ENCODE data around the gene INTS4.
"Not testable (repeated sequence)": the region's sequence is repeated elsewhere in the genome, so short reads cannot be mapped to it uniquely, and the experiment has no call there.

The INTS4 gene

GRCh38 chr11:78019808-78020207 is 25.3 kb upstream of the INTS4 start:
- H3K27ac ChIP-seq: no peak overlapping the region
- H3K4me1 ChIP-seq: peaks cover 3% of the 10 kb centered on the region
- no peaks in the 10 kb centered on the region for H3K9me3 ChIP-seq (ENCODE audit: control insufficient read depth, low read length)
- H3K27me3 ChIP-seq (ENCODE audit: control insufficient read depth, insufficient read depth, low read length): no peaks in the 10 kb centered on the region
- no peak overlapping the region for H3K4me2 ChIP-seq (ENCODE audit: low read length)
- no peak overlapping the region for H3K9ac ChIP-seq
- H2AFZ ChIP-seq: no peak overlapping the region
- TF ChIP-seq CTCF (IDR thresholded peaks at IDR 0.05): no peak
- no peak overlapping the region for H3K4me3 ChIP-seq (ENCODE audit: low read depth, low read length)
- H3K36me3 ChIP-seq (ENCODE audit: control insufficient read depth, insufficient read depth, low read length): no peaks in the 10 kb centered on the region
- H3K79me2 ChIP-seq: no peaks in the 10 kb centered on the region

DNA sequence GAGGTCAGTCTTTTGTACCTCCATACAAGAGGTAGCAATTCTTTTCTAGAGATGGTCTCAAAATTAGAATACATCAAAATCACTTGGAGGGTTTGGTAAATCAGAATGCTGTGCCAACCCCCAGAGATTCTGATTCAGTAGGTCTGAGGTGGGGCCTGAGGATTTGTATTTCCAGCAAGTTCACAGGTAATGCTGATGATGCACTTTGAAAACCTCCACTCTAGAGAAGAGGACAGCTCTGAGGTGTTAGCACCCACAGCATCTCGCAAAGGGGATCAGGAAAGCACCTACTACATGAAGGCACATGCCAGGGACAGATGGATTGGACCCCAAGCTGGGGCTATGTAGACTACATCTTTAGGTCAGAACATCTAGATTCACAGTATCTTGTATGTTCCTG is 21.4 kb upstream of the INTS4 start:
- H3K4me3 ChIP-seq (ENCODE audit: low read depth, low read length): no peak overlapping the region
- no peaks in the 10 kb centered on the region for H3K36me3 ChIP-seq (ENCODE audit: control insufficient read depth, insufficient read depth, low read length)

DNA sequence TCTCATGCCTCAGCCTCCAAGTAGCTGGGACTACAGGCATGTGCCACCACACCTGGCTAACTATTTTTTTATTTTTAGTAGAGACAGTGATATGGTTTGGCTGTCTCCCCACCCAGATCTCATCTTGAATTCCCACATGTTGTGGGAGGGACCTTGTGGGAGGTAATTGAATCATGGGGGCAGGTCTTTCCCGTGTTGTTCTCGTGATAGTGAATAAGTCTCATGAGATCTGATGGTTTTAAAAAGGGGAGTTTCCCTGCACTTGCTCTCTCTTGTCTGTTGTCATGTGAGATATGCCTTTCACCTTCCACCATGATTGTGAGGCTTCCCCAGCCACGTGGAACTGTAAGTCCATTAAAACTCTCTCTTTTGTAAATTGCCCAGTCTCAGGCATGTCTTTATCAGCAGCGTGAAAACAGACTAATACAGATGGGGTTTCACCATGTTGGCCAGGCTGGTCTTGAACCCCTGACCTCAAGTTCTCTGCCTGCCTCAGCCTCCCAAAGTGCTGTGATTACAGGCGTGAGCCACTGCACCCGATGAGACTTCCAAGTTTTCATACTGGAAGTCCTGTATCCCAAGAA is 20.6 kb upstream of the INTS4 start:
- not testable (repeated sequence) for H3K4me1 ChIP-seq; H3K4me3 ChIP-seq (ENCODE audit: low read depth, low read length); H3K79me2 ChIP-seq; H3K9ac ChIP-seq; H3K27ac ChIP-seq; H3K36me3 ChIP-seq (ENCODE audit: control insufficient read depth, insufficient read depth, low read length); H3K9me3 ChIP-seq (ENCODE audit: control insufficient read depth, low read length); H2AFZ ChIP-seq; H3K27me3 ChIP-seq (ENCODE audit: control insufficient read depth, insufficient read depth, low read length); H3K4me2 ChIP-seq (ENCODE audit: low read length)

More for the DNA sequence above, 21.4 kb upstream of the INTS4 start:
- Histone ChIP-seq H3K4me1 (no peaks in the 10 kb centered on the region), H3K9ac (no peak overlapping the region), H3K27ac (no peak overlapping the region), H3K4me2 (ENCODE audit: low read length) (no peak overlapping the region), H2AFZ (no peak overlapping the region), H3K79me2 (no peaks in the 10 kb centered on the region), H3K9me3 (ENCODE audit: control insufficient read depth, low read length) (no peaks in the 10 kb centered on the region), H3K27me3 (ENCODE audit: control insufficient read depth, insufficient read depth, low read length) (no peaks in the 10 kb centered on the region)
- TF ChIP-seq CTCF (IDR thresholded peaks at IDR 0.05): no peak

DNA sequence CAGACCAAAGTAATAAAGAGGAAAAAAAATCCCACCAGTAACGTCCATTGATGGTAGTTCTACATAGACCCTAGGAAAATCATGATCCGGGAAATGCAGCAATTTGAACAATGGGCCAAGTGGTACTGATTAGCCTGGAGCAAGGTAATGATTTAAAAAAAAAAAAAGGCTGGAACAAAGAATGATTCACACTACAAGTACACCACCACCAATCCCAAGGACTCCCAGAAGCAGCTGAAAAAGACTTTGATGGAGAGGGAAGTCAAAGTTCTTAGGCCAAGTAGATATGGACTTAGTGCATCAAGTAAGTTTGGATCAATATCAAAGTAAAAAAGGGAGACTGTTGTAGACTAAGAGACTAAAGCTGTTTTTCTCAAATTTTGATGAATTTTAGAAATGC is 16.8 kb upstream of the INTS4 start:
- no peak overlapping the region for H3K4me3 ChIP-seq (ENCODE audit: low read depth, low read length)
- H3K9me3 ChIP-seq (ENCODE audit: control insufficient read depth, low read length): no peaks in the 10 kb centered on the region
- no peaks in the 10 kb centered on the region for H3K36me3 ChIP-seq (ENCODE audit: control insufficient read depth, insufficient read depth, low read length)
- H3K4me1 ChIP-seq: no peaks in the 10 kb centered on the region
- no peak overlapping the region for H3K4me2 ChIP-seq (ENCODE audit: low read length)
- no peak overlapping the region for H3K9ac ChIP-seq
- no peak overlapping the region for H3K27ac ChIP-seq
- TF ChIP-seq CTCF (IDR thresholded peaks at IDR 0.05): no peak
- no peaks in the 10 kb centered on the region for H3K27me3 ChIP-seq (ENCODE audit: control insufficient read depth, insufficient read depth, low read length)
- no peaks in the 10 kb centered on the region for H3K79me2 ChIP-seq
- H2AFZ ChIP-seq: no peak overlapping the region

DNA sequence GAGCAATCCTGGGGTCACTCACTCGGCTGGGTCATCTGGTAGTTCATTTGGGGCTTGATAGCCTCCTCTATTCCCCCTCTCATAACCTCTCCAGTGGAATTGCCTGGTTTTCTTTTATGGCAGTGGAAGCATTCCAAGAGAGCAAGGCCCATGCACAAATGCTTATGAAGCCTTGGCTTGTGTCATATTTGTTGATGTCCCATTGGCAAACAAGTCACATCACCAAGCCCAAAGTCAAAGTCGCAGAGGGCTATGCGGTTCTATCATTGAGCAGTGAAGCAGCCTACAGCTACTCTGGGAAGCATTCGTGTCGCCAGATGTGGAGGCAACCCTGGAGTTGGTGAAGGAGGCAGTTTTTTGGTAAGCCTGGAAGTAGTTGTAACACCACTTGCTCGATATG is 16.3 kb upstream of the INTS4 start:
- Histone ChIP-seq H3K27ac (no peak overlapping the region), H3K9me3 (ENCODE audit: control insufficient read depth, low read length) (no peaks in the 10 kb centered on the region), H3K79me2 (no peaks in the 10 kb centered on the region), H2AFZ (no peak overlapping the region), H3K27me3 (ENCODE audit: control insufficient read depth, insufficient read depth, low read length) (no peaks in the 10 kb centered on the region), H3K4me2 (ENCODE audit: low read length) (no peak overlapping the region), H3K4me1 (no peaks in the 10 kb centered on the region), H3K4me3 (ENCODE audit: low read depth, low read length) (no peak overlapping the region), H3K36me3 (ENCODE audit: control insufficient read depth, insufficient read depth, low read length) (no peaks in the 10 kb centered on the region), H3K9ac (no peak overlapping the region)
- no peak for TF ChIP-seq CTCF (IDR thresholded peaks at IDR 0.05)

All from parathyroid adenoma (tissue), 2 donors.